Stimulated activated CD4-positive, alpha-beta T cell treated with anti-CD3 and anti-CD28 coated beads, Interleukin-2, amount 100 ng/mL, for 24 hours (primary cell): Measurements from ENCODE around the gene INO80B.
"Not testable (repeated sequence)": the region's sequence is repeated elsewhere in the genome, so short reads cannot be mapped to it uniquely, and the experiment has no call there.

ENCODE experiments used
- DNase-seq, 2 donors: peaks; one replicate each; pipeline ENCODE4 v3.0.0-alpha.2; 2020

The INO80B gene

DNA sequence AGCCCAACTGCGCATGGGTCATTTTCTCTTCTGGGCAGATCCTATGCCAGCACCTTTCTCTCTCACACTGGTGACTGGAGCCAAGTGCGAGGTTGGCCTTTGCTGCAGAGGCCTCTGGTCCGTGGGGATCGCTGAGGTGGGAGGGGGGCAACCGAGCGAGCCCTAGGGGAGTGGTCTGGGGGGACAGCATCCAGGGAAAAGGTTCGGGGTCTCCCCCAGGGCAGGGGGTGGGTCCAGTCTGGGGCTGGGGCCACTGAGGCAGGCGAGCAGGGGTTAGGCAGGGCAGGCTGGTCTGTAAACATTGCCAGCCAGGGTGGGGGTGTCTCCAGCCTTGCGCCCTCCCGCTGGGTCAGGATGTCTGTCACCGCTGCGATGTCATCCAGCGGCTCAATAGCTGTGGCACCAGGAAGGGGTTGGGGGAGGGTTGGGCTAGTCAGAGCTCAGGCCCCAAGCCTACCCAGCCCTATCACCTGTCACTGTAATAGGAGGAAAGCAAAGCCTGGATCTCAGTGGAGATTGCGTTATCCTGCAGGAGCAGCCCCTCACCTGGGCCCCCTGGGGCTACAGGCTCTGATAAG, 28.6 kb upstream of the INO80B start:
- DNase-seq, result no peak

DNA sequence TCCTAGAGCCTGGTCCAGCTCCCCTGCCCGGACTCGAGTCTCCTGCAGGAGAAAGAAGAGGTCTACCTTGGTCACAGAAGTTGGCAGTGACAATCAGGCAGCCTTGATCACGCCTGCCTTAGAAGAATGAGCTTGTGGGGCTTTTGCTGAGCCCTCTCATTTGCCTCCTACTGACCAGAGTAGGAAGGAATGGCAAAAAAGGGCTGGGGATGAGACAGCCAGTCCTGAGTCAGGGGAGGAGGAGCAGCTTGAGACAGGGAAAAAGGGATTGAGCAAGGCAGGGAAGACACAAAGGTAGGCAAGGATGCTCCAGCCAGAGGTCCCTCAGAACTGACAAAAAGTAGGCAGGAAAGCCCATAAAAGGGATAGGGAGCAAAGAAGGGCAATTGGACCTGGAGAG, 27.3 kb upstream of the INO80B start:
- no peak for DNase-seq

GRCh38 chr2:74428675-74429074, 26.2 kb upstream of the INO80B start:
- no peak for DNase-seq

DNA sequence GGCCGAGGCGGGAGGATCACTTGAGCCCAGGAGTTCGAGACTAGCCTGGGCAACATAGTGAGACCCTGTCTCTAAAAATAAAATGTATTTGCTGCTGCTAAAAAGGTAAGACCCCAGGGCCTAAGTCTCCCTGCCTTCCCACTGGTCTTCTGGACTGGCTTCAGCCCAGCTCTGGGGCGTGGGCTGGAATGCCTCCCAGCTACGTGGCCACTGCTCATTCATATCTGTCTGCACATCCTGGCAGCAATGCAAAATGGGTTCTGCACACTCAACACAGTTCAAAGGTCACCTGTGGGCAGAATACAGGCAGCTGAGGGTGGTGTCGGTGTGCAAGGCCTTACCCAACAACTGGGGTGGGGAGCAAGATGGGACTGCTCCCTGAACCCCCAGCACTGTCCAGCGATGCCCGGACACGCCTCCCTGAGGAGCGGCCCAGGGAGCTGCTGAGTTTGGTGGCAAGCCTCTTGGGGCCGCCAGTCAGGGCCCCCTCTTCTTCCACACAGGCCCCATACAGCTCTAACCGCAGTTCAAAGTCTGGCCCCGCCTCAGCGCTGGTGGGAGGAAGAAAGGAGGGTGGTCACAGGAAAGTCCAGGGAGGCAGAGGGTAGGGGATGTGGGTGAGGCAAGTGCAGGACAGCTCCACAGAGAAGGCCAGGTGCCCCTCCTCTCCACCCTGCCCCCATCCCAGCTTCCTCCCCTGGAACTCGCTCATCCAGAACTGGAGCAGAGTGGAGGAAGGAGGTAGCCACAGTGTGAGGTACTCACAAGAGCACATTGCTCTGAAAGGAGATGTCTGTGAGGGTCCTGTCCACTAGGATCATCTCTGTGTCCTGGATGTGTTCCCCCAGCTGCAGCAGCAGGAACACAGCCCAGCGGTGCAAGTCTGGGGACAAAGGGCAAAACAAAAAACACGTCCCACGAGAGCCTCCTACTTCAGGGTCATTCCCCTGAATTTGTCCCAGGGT, 25.1 kb upstream of the INO80B start:
- DNase-seq, result no peak

GRCh38 chr2:74430502-74430901, 24.4 kb upstream of the INO80B start:
- no peak for DNase-seq

GRCh38 chr2:74436111-74436805, 18.6 kb upstream of the INO80B start:
- DNase-seq, result no peak

GRCh38 chr2:74436848-74437695, 17.8 kb upstream of the INO80B start:
- DNase-seq, result no peak

GRCh38 chr2:74438248-74438647, 16.6 kb upstream of the INO80B start:
- no peak for DNase-seq

DNA sequence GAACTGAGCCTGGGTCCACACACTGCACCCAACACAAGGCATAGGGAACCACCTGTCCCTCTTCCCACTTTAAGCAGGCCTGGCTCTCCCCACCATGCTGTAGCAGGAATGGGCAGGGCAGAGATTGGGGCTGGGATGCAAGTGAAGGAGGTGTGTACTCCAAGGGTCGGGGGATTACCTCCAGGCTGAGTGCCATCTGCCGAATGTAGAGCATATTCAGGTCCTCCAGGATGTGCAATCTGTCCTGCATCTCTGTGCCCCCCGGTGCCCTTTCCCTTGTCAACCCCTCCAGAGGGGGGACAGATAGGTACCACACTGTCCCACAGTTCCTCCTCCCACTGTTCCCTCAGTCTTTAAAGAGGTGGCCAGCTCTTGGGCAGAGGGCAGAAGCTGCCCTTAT, 15.5 kb upstream of the INO80B start:
- no peak for DNase-seq

- DNase-seq, result no peak
Measured at GRCh38 chr2:74439803-74440377, 15.0 kb upstream of the INO80B start.

- peak; percentile 49 to 72 for DNase-seq
Measured at GRCh38 chr2:74440378-74441169, 14.3 kb upstream of the INO80B start.

GRCh38 chr2:74441170-74441689, 13.7 kb upstream of the INO80B start:
- no peak for DNase-seq

DNA sequence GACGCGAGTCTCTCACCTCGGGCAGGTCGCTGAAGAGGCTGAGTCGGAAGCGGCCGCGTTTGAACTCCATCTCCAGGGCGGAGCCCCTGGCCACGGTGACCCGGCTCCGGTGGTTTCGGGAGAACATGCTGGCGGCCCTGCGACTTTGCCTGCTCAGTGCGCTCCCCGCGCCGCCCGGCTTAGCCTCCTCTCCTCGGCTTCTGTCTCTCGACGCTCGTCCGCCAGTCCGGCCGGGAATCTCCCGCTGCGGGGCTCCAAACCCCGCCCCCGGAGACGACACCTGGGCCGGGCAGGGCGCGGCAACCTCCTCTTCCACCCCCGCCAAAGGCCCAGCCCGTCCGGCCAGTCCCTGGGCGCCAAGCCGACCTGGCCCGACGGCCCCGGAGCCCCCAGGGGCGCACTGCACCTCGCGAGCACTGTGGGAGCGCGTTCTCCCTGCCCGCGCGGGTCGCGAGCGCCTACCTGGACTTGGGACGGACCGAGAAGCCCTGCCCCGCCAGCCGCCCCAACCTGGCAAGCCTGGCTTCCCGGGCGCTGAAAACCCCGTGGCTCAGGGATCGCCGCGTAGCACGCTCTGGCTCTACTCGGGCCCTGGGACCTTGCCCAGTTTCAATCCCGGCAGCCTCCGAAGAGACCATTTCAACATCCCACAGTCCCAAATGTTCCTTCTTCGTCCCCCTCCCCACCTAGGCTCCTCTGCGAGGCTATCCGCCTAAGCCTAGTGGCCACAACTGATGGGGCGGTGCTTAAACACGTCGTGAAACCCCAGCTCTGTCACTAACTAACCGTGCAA, 13.0 kb upstream of the INO80B start, which contains the start of gene RTKN:
TSS of gene RTKN (minus strand) at position 248 of the 793 bp plus-strand sequence. CDS start at position 127, 121 bp downstream.
- peak in 1 of 2 donors; percentile 45 for DNase-seq

GRCh38 chr2:74442483-74443297, 12.2 kb upstream of the INO80B start:
- DNase-seq, result not testable (repeated sequence)

DNA sequence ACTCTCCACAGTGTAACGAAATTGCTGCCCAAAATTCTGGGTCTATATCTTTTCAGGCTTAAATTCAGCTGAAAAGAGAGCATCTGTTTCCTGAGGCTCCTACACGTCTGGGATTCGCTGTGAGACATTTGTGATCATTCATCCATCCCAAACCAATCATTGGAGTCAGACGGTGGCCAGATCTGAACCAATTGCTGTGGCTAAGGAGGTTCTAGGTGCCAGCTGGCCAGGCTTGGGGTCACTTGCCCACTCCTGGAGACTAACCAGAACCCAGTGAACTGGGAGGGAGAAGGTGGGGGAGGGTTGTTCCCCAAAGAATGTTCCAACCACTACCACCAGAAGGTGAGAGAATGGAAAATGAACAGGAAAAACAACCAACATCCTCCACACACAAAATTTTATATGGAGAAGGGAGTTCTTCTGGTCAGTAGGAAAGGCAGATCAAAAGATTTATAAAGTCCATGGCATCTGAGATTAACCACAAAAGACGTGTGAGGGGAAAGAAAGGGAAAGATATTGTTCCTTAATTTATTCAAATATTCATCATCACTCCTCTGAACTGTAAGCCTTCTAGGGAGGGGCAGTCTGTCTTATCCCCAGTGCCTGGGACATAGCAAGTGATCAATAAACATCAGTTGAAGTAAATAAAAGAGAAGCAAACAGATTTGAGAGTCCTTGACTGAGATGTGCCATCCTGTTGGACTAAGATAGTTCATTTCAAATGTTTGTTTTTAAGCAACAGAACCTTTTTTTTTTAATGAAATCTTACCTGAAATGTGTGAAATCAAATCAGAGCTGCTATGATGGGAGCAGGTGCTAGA, 10.2 kb upstream of the INO80B start:
- no peak for DNase-seq

DNA sequence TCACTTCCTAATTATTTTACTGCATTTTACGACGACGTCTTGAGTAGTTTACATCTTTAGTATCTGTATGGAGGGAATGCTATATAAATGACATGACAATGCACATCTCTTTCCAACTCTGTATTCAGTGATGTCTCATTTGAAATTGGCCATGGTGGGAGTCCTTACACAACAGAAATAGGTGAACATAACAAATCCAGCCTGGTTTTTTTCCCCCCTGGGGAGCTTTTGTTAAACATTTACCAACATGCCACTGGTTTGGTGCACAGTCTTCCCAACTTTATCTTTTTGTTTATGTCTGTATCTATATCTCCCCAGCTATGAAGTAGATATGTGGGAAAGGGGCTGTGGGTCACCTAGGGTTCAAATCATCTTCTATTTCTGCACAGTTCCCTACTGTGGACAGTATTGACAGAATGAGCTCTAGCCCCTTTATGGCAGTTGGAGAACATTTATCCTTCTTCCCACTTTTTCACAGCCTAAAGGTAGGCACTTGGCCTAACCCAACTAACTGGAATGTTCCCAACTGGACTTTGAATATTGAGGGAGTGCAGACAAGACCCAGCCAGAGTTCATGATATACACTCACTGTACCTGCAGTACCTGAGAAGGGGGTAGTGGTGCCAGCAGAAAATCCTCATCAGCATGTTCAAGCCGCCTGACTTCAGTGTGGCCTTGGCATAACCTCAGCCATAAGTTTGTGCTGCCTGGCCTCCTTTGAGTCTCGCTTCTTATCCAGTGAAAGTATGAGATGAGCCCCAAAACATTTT, 7.5 kb upstream of the INO80B start:
- DNase-seq, result no peak

GRCh38 chr2:74448771-74449170, 6.1 kb upstream of the INO80B start:
- no peak for DNase-seq
